ENCODE data around the gene XPR1. TPM values are rescaled to one million over a fixed set of nuclear protein-coding genes. Genes with fewer than 3 reads are reported as not detected.

XPR1 gene
- polyA plus RNA-seq, 4 donors, result 36.1 to 43.1 (median 40.9) TPM

GRCh38 chr1:180909005-180909414, 277.2 kb downstream of the XPR1 start:
- no peak for DNase-seq (ENCODE audit: low read depth in 4 of 4, low spot score in 3 of 4)

- DNase-seq (ENCODE audit: low read depth in 4 of 4, low spot score in 3 of 4), result peak in 1 of 4 donors; percentile 42
These were observed 277.7 kb downstream of the XPR1 start for GRCh38 chr1:180909462-180909976.

DNA sequence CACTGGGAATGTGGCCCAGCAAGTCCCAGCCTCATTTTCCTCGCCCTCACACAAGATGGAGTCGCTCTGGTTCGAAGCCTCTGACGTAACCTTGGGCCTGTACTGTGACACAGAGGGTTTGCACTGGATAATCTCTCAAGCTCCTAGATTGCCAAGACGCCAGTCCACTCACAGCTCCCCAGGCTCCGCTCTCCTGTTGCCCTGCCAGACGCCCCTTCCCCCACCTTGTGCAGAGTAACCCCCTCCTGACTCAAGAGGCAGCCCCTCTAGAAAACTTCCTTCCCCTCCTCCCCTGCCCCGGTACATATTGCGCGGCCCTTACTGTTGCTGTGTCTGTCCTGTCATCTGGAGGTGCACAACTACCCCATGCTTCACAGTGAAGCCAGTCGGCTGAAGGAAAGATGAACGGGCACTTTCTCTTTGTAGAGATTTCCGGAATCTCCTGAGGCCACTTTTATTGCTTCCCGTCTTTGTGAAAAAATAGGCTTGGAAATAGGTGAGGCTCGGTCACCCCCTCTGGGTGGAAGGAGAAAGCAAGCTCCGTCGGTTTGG, 279.9 kb downstream of the XPR1 start:
- DNase-seq (ENCODE audit: low read depth in 4 of 4, low spot score in 3 of 4), result no peak

DNA sequence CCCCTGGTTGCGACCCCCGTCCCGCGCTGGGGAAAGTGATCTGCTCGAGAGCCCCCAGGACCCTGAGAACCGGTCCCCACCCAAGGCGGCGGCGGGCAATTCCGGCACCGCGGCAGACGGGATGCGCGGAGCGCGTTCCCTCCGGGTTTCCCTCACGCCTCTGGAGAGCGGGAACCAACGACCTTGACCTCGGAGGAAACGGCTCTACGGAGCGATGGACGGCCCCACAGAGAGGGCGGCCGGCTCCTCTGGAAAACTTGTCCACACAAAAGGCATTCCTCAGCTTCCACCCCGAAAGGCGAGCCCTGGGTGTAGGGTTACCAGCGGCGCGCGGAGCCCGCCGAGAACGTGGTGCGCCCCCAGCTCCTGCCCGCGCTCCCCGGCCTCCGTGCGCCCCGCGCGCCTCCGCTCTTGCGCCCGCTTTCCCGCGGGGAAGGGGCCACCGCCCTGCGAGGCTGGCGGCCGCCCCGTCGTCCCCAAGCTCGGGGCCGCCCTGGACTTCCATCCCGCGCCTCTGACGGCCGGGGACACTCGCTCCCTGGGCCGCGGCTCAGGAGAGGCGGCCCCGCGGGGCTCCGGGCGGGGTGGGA, 280.5 kb downstream of the XPR1 start:
- peak in 1 of 4 donors; percentile 45 for DNase-seq (ENCODE audit: low read depth in 4 of 4, low spot score in 3 of 4)

- DNase-seq (ENCODE audit: low read depth in 4 of 4, low spot score in 3 of 4), result peak in 1 of 4 donors; percentile 43
These were observed 281.2 kb downstream of the XPR1 start, which contains the start of gene KIAA1614 for GRCh38 chr1:180912801-180913565. KIAA1614 (plus strand) TSS chr1:180912897; CDS start chr1:180913244, 347 bp downstream.

GRCh38 chr1:180915426-180915965, 283.7 kb downstream of the XPR1 start:
- no peak for DNase-seq (ENCODE audit: low read depth in 4 of 4, low spot score in 3 of 4)

DNA sequence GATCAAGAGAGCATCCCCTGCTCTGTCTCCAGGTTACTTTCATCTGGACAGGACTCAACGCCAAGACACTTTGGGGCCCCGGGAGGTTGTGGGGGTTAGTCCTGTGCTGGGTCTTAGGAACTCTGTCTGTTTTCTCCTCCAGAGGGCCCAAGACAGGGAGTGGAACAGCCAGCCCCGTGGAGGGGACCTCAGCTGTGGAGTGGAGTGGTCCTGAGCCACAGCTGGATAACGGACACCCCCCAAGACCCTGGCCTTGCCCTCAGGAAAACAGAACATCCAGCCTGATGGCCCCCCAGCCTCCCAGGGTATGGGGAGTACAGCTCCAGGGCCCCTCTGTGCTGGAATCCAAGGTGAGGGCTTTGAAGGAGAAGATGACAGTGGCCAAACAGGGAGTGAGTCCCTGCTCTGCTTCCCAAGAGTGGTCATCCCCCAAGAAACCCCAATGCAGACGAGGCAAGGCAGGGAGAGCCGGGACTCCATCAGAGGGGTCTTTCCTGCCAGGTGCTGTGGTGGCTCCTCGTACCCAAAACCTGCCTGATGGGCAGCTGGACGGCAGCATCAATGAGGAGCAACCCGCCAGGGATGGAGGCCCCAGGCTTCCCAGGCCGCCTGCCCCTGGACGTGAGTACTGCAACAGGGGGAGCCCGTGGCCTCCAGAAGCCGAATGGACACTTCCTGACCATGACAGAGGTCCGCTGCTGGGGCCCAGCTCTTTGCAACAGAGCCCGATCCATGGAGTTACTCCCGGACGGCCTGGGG, 284.4 kb downstream of the XPR1 start:
- no peak for DNase-seq (ENCODE audit: low read depth in 4 of 4, low spot score in 3 of 4)

- no peak for DNase-seq (ENCODE audit: low read depth in 4 of 4, low spot score in 3 of 4)
These were observed 284.9 kb downstream of the XPR1 start for GRCh38 chr1:180916771-180917170.

- no peak for DNase-seq (ENCODE audit: low read depth in 4 of 4, low spot score in 3 of 4)
These were observed 285.7 kb downstream of the XPR1 start for GRCh38 chr1:180917306-180918065.

- DNase-seq (ENCODE audit: low read depth in 4 of 4, low spot score in 3 of 4), result no peak
These were observed 286.7 kb downstream of the XPR1 start for GRCh38 chr1:180918519-180918918.

GRCh38 chr1:180919183-180919700, 287.4 kb downstream of the XPR1 start:
- no peak for DNase-seq (ENCODE audit: low read depth in 4 of 4, low spot score in 3 of 4)

DNA sequence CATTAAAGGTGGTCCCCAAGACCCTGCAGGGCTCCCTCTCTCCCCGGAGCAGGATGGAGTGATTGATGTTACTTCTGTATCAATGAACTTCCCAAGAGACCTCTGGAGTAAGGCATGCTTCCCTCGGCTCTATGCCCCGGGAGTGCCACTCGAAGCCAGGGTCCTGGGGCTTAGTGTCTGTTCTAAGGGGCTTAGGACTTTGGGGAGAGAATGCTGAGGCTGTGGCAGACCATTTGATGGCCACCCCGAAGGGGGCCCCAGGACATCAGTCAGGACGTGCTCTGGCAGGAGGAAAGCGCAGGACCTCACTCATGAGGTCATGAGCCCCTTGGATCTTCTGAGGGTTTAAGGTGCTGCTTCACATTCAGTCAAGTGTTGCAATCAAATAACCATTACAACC, 288.4 kb downstream of the XPR1 start:
- DNase-seq (ENCODE audit: low read depth in 4 of 4, low spot score in 3 of 4), result no peak

GRCh38 chr1:180920702-180921101, 288.9 kb downstream of the XPR1 start:
- DNase-seq (ENCODE audit: low read depth in 4 of 4, low spot score in 3 of 4), result no peak

GRCh38 chr1:180921386-180921785, 289.6 kb downstream of the XPR1 start:
- no peak for DNase-seq (ENCODE audit: low read depth in 4 of 4, low spot score in 3 of 4)

DNA sequence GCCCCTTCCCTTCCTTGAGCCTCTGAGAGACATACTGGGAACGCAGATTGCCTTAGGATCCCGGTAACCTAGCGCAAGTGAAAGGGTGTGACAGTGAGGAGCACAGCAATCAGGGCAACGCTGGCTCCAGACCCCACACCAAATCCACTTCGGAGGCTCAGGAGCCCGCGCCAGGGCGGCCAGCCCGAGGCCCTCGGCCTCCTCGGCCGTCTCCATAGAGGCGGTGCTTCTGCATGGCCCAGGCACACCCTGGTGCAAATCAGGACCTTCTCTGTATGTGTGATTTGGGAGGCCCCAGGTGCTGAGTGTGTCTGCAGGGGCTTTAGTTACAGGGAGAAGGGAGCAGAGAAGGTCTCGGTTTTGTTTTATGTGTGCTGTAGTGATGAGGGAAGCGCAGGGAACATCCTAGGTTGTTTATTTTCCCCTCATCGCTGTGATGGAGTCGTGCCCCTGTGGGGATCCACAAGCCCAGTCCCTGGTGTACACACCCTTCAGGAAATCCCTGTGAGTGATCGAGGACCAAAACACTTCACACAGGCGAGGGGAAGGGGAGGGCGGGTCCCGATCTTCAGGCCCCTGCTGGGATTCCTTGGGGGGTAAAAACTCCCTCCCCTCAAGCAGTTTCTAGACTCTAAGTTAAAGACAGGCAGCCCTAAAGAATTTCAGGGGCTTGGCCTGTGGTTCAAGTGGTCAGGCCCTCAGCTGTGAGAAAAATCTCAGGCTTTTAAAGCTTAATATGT, 290.2 kb downstream of the XPR1 start:
- DNase-seq (ENCODE audit: low read depth in 4 of 4, low spot score in 3 of 4), result no peak

DNA sequence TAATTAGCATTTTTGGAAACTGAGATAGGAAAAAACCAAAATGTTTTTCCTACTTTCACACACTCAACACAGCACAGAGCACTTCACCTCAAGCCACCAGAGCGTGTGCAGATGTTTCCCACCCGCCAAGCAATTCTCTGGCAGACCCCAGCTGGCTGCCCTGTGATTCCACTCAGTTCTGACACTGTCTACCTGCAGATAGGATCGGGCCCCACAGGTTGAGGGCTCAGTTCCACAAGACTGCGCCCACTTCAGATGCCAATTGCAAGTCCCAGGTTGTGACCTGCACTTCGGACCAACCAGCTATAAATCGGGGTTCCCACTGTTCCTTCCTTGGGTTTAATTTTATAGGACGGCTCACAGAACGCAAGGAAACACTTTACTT, 290.8 kb downstream of the XPR1 start:
- no peak for DNase-seq (ENCODE audit: low read depth in 4 of 4, low spot score in 3 of 4)

GRCh38 chr1:180923021-180923841, 291.4 kb downstream of the XPR1 start:
- peak in 2 of 4 donors; percentile 56 to 67 for DNase-seq (ENCODE audit: low read depth in 4 of 4, low spot score in 3 of 4)

DNA sequence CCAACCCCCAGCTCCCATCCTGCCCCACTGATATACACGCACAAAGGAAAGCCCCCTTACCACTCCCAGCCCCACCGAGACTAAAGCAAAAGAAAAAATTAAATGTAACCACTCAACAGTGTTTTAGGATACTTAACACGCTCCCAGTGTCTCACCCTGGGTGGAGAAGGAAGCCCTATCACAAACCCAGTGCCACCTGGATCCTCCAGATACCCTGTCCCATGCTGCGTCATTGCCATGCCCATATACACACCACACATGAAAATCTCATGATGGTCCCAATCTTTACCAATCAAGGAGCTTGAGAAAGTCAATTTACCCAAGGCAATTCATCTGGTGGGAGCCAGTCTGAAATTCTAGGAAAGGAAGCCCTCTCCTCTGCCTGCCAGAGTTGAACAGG, 292.1 kb downstream of the XPR1 start:
- DNase-seq (ENCODE audit: low read depth in 4 of 4, low spot score in 3 of 4), result no peak

Data from right renal pelvis (tissue), 4 donors.